HG03095 (cell line): ENCODE data around the gene SHROOM4.

ENCODE experiments used
- ATAC-seq: cut with Tn5 transposase; IDR thresholded peaks from one replicate; pipeline ENCODE4 v1.9.1; 2021; ENCODE audit warnings: moderate library complexity; ENCODE audit not compliant: unreplicated experiment

SHROOM4 gene

GRCh38 chrX:50813843-50814661 is at the start of gene SHROOM4:
TSS of gene SHROOM4 (minus strand) at chrX:50814194. CDS start at chrX:50814018, 176 bp downstream.
- no peak for ATAC-seq

- ATAC-seq: no peak
These were observed 49.5 kb upstream of the SHROOM4 start for GRCh38 chrX:50863471-50863870.

GRCh38 chrX:50860518-50860917 is 46.5 kb upstream of the SHROOM4 start:
- no peak for ATAC-seq

- no peak for ATAC-seq
These were observed 44.6 kb upstream of the SHROOM4 start for GRCh38 chrX:50858548-50858947.

- no peak for ATAC-seq
These were observed 39.4 kb upstream of the SHROOM4 start for GRCh38 chrX:50853399-50853798.

- ATAC-seq: no peak
These were observed 38.5 kb upstream of the SHROOM4 start for GRCh38 chrX:50852524-50852923.

- ATAC-seq: no peak
These were observed 28.2 kb upstream of the SHROOM4 start for GRCh38 chrX:50842221-50842620.

GRCh38 chrX:50839730-50840129 is 25.7 kb upstream of the SHROOM4 start:
- ATAC-seq: no peak

GRCh38 chrX:50838820-50839600 is 25.0 kb upstream of the SHROOM4 start:
- ATAC-seq: no peak

- no peak for ATAC-seq
These were observed 14.0 kb upstream of the SHROOM4 start for GRCh38 chrX:50827996-50828395.

- ATAC-seq: no peak
These were observed 11.8 kb upstream of the SHROOM4 start for GRCh38 chrX:50825825-50826224.

GRCh38 chrX:50818986-50819385 is 5.0 kb upstream of the SHROOM4 start:
- no peak for ATAC-seq

GRCh38 chrX:50815120-50815519 is 1.1 kb upstream of the SHROOM4 start:
- ATAC-seq: no peak

- ATAC-seq: no peak
These were observed 707 bp upstream of the SHROOM4 start for GRCh38 chrX:50814701-50815100.

GRCh38 chrX:50812995-50813842 is 775 bp downstream of the SHROOM4 start:
- no peak for ATAC-seq

GRCh38 chrX:50805276-50805675 is 8.7 kb downstream of the SHROOM4 start:
- ATAC-seq: no peak

GRCh38 chrX:50801135-50801534 is 12.9 kb downstream of the SHROOM4 start:
- no peak for ATAC-seq

GRCh38 chrX:50799531-50799961 is 14.4 kb downstream of the SHROOM4 start:
- no peak for ATAC-seq

GRCh38 chrX:50798783-50799182 is 15.2 kb downstream of the SHROOM4 start:
- no peak for ATAC-seq

- no peak for ATAC-seq
These were observed 26.9 kb downstream of the SHROOM4 start for GRCh38 chrX:50787099-50787498.

- no peak for ATAC-seq
These were observed 33.9 kb downstream of the SHROOM4 start for GRCh38 chrX:50780144-50780543.
